CD4-positive, alpha-beta T cell treated with Interleukin-17A for 1 hour (primary cell): ENCODE data around the gene EIF2AK2.

Experiments used
- DNase-seq: peaks from one replicate; pipeline ENCODE4 v3.0.0-alpha.2; 2020

The EIF2AK2 gene

DNA sequence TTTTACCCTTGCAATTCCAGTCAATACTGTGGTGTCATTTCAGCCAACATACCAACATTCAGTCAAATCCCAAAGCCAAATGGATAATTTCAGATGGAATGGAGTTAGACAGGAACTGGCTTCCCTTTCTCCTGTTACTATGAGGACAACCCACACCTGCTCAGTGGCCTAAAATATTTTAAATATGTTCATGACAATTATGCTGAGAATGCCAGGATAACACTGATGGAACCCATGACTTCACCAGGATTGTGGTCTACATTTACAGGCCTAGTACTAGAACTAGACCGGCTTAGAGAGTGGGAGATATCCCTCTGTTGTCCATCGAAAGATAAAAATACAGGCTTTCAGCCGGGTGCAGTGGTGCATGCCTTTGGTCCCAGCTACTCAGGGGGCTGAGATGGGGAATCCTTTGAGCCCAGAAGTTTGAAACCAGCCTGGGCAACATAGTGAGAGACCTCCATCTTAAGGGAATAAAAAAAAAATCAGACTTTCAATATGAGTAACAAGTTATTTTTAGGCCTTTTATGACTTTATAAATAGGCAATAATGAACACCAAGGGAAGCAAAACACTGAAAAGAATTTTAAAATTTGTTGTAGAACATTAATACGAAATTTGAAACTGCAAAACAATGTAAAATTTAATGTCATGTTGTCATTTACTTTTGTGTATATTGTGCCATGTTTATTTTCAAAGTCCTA lies 58.2 kb downstream of the EIF2AK2 start:
- no peak for DNase-seq

DNA sequence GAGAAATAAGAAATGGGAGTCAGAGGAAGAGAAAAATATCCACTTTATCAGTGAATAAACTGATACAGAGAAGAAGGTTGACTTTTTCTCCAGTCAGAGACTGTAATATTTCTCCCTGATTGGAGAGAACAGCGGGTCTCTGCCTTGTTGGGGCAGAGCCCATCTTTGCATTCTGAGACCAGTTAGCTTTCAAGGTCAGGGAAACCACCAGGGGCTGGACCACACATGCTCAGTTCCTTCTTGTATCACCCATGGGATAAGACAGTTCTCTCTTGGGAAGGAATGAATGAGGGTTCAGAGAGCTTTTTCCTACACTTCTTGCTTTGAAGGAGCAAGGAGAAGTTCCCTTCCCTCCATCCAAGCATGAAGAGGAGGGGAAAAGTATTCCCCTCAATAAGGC lies 60.2 kb downstream of the EIF2AK2 start:
- DNase-seq: no peak

DNA sequence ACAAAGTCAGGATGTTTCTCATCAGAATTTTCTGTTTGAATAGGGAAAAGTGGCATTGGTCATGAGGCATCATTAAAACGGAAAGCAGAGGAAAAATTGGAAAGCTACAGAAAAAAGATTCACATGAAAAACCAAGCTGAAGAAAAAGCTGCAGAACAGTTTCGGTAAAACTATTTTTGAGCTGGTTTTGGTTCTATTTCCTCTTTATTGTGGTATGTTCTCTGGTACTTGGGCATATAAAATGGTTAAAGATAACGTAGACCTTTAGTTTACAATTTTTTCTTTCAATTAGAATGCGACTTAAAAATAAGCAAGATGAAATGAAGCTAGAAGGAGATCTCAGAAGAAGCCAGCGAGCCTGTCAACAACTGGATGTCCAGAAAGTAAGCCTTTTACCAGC lies 64.9 kb downstream of the EIF2AK2 start:
- DNase-seq: no peak

DNA sequence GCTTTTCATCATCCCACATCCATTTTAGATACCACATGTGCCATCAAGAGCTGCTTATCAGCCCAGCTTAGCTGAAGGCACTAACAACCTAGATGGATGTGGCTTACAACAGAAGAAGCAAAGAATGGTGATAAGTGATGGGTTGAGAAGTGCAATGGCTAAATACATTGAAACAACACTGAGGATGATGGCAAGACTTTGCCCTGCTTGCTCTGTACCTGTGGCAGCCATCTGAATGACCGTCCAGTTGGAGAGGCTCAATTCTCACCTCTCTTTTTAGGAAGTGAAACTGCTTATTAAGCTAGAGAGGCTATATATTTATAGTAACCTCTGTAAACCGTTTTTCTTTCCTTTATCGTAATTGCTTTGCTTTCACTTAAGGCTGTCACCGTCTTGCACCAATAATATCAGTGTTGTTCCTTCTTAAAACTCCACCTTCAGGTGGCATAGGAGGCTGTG lies 66.7 kb downstream of the EIF2AK2 start:
- DNase-seq: no peak

DNA sequence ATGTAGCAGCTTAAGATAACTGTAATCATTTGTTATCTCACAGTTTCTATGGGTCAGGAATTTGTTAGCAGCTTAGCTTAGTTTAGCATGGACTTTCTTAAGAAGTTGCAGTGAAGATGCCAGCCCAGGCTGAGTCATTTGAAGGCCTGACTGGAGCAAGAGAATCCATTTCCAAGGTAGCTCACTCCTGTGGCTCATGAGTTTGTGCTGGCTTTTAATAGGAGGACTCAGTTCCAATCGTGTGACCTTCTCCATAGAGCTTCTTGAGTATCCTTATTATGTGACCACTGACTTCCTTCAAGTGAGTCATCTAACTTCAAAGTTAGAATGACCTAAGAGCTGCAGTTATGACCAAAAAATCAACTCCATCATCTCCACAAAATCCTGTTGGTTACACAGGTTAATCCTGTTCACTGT lies 71.0 kb downstream of the EIF2AK2 start:
- DNase-seq: no peak

DNA sequence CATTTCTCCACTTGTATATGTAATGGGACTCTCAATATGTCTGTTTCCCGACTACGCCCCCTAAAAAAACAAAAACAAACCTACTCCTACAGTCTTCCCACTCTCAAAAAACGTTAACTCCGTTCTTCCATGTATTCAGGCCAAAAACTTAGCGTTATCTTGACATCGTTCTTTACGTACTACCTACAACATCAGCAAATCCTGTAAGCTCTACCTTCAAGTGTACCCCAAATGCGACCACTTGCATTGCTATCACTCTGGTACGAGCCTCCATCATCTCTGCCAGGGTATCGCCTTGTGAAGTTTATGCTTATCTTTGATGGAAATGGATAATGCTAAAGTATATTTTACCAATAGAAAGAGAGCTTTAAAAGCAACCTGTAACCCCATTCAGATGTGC lies 72.0 kb downstream of the EIF2AK2 start:
- DNase-seq: no peak

DNA sequence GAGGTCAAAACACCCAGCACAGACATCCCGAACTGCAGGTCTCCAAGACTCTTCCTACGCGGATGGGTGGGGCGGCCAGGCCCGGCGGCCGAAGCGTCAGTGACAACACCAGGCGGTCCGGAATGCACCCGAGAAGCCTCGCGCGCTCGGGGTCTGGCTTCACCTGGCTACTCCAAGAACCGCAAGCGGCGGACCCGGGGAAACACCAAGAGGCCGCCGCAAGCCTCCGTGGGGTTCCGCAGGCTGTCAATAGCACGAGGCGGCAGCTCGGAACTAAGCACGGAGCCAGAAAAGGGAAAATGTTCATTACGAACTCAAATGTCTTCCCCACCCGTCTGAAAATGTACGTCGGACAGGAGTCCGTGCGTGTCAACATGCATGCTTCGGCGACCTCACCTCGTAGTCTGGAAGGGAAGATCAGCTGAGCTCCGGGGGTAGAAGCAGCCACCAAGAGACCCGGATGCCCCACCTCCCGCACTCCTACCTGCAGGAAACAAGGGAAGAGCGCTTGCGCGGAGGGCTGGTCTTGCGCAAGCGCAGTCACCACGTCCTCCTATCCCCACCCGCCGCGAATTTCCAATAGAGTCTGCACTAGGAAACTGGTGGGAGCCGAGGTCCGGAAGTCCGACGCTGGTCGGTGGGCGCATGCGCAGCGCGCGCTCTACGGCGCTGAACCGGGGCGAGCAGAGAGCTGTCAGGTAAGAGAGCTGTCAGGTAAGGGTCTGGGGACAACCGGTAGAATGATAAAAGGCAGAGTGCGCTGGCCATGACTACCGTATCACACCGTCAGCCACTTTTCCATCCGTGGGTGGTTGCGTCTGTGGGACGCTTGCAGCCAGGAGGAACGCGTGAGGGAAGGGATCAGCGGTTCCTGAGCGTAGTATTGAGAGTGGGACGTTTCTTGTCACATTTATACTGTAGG lies 72.6 kb downstream of the EIF2AK2 start, which contains the start of the genes GPATCH11 and HEATR5B:
Gene GPATCH11, plus strand, starts transcription at position 646 of the 922 bp plus-strand sequence. CDS start 3,864 bp downstream, outside the sequence.
Gene HEATR5B, minus strand, starts transcription at position 500 of the 922 bp plus-strand sequence. CDS start 958 bp downstream, outside the sequence.
- DNase-seq: peak; percentile 96

DNA sequence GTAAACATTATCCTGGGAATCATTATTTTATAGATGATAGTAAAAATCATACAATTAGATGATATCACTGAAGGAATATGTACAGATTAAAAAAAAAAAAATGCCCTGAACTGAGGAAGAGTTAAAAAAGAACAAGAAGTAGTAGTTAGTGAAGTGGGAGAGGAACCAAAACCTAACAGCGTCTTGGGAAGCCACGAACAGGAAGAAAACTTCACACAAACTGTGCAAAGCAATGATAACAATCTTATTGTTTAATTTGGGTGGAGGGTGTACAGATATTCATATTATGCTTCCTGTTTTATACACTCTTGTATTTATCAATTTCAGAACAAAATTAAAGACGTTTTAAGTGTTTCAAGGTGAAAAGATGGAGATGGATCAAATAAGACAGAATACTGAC lies 76.1 kb downstream of the EIF2AK2 start:
- peak; percentile 23 for DNase-seq

DNA sequence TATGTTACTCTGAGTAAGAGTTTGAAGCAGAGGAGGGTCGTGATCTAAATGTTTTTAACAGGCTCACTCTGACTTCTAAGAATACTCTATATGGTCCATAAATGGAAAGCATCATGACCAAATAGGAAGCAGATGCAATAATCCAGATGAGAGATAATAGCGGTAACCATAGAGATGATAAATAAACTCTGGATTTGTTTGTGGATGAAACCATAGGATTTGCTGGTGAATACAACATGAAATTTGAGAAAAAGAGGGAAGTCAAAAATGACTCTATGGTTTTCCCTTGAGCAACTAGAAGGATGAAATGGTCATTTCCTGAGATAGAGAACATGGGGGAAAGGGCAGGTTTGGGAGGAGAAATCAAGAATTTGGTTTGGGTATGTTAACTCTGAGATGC lies 76.5 kb downstream of the EIF2AK2 start:
- DNase-seq: peak; percentile 12

DNA sequence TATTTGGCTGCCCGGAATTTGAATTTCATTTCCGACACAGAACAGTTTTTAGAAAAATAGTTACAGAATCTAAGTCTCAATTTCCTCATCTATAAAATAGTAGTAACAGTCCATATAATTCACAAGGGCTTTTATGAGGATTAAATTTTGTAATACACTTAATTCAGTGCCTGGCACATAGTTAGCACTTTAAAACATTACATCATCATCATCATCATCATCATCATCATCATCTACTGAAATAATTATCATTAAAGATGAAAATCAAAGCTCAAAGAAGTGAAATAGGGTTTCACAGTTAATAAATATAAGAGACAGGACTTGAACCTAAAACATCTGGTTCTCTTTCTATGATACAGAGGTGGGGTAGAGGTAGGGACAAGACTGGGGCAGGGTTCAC lies 85.8 kb downstream of the EIF2AK2 start:
- DNase-seq: no peak

DNA sequence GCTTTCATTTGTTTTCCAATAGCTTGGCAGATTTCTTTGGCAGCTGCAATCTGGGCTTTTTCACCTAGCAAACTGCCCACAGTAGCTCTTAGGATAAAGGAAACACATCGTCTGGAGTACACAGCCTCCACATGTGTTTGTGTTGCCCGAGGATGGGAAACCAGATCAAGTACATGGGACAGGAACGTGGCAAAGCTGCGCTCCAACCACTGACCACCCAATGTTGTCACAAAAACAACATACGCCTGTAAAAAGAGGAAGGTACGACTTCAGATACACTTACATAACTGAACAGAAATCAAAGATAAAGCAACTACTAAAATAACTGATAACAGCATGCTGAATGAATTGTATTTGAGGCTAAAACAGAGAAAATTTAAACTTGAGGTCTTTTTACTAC lies 88.1 kb downstream of the EIF2AK2 start:
- DNase-seq: no peak

DNA sequence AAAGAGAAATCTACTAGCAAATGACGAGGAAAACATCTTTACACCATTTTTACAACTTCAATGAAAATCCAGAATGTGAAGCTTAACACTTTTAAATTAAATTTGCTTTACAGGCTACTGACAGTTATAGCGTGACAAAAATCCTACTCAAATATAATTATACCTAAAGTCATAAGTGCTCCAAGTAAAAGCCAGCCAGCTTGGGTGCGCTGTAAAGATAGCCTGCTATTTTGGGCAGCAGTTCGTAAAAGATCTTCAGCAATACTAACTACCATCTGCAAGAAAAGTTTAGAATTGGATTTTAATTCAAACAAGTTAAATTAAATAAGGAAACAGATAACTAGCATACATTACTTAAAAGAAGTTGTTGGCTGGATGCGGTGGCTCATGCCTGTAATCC lies 95.0 kb downstream of the EIF2AK2 start:
- DNase-seq: no peak

DNA sequence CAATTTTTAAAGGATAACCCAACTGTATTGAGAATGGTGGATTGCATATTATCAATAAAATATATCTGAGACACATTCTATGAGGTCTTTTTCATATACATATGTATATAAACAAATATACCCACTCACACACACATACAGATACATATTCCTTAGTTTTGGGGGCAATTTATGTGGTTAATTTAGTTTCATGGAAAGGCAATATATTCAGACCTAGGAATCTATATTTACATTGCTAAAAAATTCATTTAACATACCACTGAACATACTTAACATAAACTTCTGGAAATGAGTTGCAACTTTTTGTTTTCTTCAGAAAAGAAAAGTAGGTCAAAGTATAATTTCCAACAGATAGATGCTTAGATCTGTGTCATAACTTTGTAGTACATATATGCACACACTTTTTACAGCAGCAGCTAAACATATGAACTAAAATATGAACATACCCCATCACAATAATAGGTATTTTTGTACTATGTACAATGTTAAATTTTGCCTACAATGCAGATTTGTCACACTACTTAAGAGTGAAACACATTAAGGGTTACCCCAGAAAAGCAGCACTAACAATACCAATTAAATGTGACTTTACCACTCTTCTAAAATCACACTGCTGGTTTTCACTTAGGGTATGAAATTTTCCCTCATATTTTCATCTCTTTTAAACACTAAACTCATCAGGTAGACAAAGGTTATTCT lies 95.6 kb downstream of the EIF2AK2 start:
- no peak for DNase-seq

DNA sequence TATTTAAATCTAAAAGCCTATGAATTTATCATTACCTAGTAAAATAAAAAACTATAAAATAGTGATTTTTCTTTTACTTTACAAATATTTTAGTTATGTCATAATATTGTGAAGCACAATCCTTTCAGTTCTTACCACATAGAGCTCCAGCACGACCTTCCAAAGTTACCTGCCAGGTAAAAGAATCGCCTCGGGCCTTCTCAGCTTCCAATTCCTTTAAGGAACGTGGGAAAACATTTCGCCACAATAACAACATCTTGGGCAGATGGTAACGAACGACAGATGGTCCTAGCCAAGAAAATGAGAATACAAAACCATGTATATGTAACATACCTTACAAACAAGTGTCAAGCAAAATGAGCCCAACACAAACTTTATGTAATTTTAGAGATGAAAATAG lies 96.3 kb downstream of the EIF2AK2 start:
- DNase-seq: no peak

DNA sequence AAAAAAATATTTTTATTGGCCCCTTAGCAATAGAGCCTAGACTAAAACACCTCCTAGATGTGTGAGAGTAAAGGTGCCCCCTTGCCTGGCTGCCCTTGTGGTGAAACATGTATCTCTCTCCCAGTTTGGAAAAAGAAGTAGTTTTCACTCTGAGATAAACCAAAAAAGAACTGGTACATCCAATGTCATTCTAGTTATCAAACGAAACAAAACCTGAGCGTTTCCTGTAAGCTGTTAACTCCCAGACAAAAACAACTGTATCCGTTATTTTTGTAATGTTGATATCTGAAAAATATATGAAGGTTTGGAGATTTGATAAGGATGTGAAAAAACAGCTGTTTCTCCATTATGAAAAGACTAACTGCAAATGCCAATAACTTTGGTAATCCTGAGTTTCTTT lies 96.9 kb downstream of the EIF2AK2 start:
- DNase-seq: no peak

DNA sequence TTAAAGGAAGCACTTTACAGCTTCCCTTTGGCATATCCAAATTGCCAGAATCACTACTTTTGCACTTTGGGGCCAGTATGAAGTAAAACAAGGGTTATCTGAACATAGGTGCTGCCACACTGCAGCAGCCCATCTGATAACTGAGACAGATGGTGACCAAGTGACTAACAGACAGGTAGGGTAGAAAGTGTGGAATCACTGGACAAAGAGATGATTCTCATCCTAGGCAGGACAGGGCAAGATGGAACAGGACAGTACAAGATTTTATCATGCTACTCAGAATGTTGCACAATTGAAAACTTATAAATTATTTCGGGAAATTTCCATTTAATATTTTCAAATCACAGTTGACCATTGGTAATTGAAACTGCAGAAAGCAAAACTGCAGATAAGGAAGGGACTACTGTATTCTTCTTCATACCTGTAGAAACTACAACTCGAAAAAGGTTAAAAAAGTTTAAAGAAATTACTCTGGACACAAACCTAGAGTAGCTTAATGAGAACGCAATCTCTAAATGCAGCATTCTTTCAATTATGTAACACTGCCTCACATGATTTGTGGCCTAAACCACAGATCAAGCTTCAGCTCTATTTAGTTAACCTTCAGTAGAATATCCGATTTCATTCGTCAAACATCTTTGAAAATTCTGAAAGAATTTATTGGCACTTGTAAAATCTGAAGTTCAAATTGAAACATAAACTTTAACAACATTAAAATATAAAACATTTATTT lies 104.0 kb downstream of the EIF2AK2 start:
- DNase-seq: no peak
